ENCODE measurements around the gene SERPINE2. TPM values are rescaled to one million over a fixed set of nuclear protein-coding genes. Genes with fewer than 3 reads are reported as not detected.

The SERPINE2 gene
- total RNA-seq, 1 donor from 2014 or later, result 95.3 TPM

- Histone ChIP-seq H3K36me3 (ENCODE audit: control insufficient read depth, insufficient read depth, low read length) (no peaks in the 10 kb centered on the region), H3K4me3 (ENCODE audit: low read depth, low read length) (no peak overlapping the region), H3K27me3 (ENCODE audit: control insufficient read depth, insufficient read depth, low read length) (no peaks in the 10 kb centered on the region)
- TF ChIP-seq, protein P1, sequence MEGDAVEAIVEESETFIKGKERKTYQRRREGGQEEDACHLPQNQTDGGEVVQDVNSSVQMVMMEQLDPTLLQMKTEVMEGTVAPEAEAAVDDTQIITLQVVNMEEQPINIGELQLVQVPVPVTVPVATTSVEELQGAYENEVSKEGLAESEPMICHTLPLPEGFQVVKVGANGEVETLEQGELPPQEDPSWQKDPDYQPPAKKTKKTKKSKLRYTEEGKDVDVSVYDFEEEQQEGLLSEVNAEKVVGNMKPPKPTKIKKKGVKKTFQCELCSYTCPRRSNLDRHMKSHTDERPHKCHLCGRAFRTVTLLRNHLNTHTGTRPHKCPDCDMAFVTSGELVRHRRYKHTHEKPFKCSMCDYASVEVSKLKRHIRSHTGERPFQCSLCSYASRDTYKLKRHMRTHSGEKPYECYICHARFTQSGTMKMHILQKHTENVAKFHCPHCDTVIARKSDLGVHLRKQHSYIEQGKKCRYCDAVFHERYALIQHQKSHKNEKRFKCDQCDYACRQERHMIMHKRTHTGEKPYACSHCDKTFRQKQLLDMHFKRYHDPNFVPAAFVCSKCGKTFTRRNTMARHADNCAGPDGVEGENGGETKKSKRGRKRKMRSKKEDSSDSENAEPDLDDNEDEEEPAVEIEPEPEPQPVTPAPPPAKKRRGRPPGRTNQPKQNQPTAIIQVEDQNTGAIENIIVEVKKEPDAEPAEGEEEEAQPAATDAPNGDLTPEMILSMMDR (IDR thresholded peaks at IDR 0.05; ENCODE audit: insufficient read depth, low read length, severe bottlenecking), result no peak
- no peak for DNase-seq (ENCODE audit: low read depth)
- no peak for FAIRE-seq
These were observed 103.5 kb downstream of the SERPINE2 start for GRCh38 chr2:223935459-223936125.

DNA sequence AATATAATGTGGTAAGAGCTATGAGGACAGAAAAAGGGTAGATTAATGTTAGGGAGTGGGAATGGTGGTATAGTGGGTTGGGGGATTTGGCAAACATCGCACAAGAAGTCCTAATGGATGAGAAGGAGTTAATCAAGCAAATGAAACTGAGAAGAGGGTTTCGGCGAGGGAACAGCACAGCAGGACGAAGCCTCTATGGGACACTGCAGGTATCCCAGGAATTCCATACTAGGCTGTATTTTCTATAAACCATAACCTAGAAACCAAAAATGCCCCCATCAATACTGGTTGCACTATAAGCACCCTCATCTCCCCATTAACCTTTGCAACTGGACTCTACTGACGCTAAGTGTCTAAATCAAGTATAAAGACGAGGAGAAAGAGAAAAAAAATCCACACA, 104.2 kb downstream of the SERPINE2 start:
- Histone ChIP-seq H3K27me3 (ENCODE audit: control insufficient read depth, insufficient read depth, low read length) (no peaks in the 10 kb centered on the region), H3K36me3 (ENCODE audit: control insufficient read depth, insufficient read depth, low read length) (no peaks in the 10 kb centered on the region), H3K4me3 (ENCODE audit: low read depth, low read length) (no peak overlapping the region)
- no peak for FAIRE-seq
- DNase-seq (ENCODE audit: low read depth), result no peak
- TF ChIP-seq, protein P1 (IDR thresholded peaks at IDR 0.05; ENCODE audit: insufficient read depth, low read length, severe bottlenecking), result no peak

DNA sequence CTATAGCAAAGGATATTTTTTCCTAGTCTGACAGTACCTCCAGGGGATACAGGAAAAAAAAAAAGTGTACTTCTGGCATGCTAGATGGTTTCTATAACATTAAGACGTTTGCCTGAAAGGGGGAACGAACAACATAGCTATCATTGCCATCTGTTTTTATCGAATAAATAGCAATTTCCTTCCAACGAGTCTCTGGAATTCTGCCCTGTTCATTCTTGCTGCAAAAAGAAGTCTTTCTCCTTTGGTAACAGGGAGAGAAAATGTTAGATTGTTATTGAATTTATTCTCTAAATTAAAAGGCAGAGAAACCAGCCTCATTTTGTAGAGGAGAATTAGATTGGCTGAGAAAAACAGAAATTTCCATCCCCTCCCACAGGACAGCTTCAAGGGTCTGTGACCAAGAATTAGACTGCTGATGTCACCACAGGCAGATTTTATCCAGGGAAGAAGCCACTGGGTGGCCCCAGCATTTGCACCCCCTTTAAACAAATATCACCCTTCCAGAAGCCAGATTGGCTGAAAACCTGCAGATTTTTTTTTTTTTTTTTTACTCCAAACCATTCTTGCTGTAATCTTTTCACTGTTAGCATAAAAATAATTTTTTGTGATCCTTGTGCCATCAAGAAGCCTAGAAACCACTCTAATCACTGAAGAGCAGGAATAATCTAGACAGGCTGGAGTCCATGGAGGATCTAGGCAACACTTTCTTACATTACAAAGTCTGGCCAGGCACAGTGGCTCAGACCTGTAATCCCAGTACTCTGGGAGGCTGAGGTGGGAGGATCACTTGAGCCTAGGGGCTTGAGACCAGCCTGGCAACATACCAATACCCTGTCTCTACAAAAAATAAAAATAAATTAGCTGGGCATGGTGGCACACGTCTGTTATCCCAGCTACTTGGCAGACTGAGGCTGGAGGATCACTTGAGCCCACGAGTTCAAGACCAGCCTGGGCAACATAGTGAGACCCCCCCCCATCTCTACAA, 106.0 kb downstream of the SERPINE2 start:
- TF ChIP-seq, protein P1 (IDR thresholded peaks at IDR 0.05; ENCODE audit: insufficient read depth, low read length, severe bottlenecking), result no peak
- FAIRE-seq (no peak), DNase-seq (ENCODE audit: low read depth) (no peak)
- Histone ChIP-seq H3K36me3 (ENCODE audit: control insufficient read depth, insufficient read depth, low read length) (no peaks in the 10 kb centered on the region), H3K27me3 (ENCODE audit: control insufficient read depth, insufficient read depth, low read length) (no peaks in the 10 kb centered on the region), H3K4me3 (ENCODE audit: low read depth, low read length) (no peak overlapping the region)

DNA sequence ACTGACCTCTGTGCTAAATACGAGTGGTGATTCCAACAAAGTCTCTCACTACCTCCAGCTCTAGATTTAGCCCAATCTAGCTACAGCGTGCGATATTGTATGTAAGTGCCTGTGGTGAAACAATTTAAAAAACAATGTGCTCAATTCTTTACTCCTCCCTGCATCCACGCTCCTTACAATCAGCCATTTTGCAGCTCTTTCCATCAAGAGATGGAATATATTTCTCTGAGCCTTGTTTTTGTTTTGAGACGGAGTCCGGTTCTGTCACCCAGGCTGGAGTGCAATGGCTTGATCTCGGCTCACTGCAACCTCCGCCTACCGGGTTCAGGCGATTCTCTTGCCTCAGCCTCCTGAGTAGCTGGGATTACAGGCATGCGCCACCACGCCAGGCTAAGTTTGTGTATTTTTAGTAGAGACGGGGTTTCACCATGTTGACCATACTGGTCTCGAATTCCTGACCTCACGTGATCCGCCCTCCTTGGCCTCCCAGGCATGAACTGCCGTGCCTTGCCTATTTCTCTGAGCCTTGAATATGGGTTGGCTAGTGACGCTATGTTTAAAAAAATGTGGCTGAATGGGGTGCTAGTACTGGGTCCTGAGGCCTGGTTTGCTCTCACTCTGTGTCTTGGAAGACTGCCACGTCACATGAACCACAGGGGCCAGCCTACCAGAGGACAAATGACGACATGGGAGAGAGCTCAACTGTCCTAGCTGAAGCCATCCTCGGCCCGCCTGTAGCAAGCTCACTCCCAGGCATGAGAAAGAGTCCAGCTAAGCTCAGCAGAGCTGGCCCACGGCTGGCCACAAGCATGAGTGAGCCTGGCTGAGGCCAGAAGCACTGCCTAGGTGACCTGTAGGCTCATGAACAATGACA, 108.7 kb downstream of the SERPINE2 start:
- no peak for DNase-seq (ENCODE audit: low read depth)
- no peaks in the 10 kb centered on the region for H3K27me3 ChIP-seq (ENCODE audit: control insufficient read depth, insufficient read depth, low read length)
- H3K36me3 ChIP-seq (ENCODE audit: control insufficient read depth, insufficient read depth, low read length), result no peaks in the 10 kb centered on the region
- TF ChIP-seq, protein P1 (IDR thresholded peaks at IDR 0.05; ENCODE audit: insufficient read depth, low read length, severe bottlenecking), result no peak
- H3K4me3 ChIP-seq (ENCODE audit: low read depth, low read length), result no peak overlapping the region
- FAIRE-seq, result no peak

DNA sequence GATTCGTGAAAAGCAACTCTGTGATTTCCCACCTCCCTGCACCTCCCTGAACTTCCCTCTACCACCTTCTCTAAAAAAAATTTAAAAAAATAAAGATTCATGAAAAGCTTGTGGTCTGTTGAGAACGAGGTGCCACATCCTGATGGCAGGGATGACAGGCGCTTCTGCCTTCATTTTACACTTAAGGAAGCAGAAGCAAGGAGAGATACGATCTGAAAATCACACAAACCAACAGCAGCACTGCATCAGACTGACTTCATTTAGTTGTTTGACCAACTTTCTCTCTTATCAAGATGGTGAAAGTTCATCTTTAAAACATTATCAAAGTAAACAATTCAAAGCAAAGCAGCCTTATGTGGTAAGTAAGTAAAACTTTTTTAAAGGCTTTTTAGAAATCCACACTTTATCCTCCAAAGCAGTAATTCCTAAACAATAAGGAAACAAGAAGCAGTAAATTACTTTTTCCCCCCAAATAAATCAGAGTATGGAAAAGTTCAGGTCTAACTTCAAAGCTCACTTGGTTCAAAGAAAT, 109.4 kb downstream of the SERPINE2 start:
- Histone ChIP-seq H3K4me3 (ENCODE audit: low read depth, low read length) (no peak overlapping the region), H3K36me3 (ENCODE audit: control insufficient read depth, insufficient read depth, low read length) (no peaks in the 10 kb centered on the region), H3K27me3 (ENCODE audit: control insufficient read depth, insufficient read depth, low read length) (no peaks in the 10 kb centered on the region)
- DNase-seq (ENCODE audit: low read depth), result no peak
- TF ChIP-seq, protein P1 (IDR thresholded peaks at IDR 0.05; ENCODE audit: insufficient read depth, low read length, severe bottlenecking), result no peak
- no peak for FAIRE-seq

Data from bronchial epithelial cell (primary cell).